GM19099 (cell line): ENCODE results near the gene MACROH2A1.

Experiments used
- POLR2A ChIP-seq: IDR thresholded peaks from 3 replicates; pipeline ENCODE4 v1.6.1; 2011; ENCODE audit warnings: low read depth; ENCODE audit not compliant: insufficient read length; ENCODE audit errors: extremely low read depth

MACROH2A1 gene

DNA sequence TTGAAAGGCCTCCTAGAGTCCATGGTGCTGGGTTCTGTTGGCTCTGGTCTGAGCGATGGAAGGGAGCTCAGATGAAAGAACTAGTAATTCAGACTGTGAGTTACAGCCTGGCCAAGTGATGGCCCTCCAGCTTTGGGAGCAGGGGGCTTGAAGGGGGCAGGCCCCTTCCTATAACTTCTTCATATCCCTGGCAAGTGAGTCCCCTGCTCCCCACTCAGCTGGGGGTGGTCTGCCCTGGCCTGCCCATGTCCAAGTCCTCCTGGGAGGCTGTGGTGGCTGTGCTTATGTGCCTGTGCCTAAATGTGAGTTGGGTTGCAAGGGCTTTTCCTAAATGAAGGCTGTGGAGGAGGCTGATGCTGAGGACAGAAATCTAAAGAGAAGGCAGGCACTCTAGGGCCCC is 80.1 kb downstream of the MACROH2A1 start:
- TF ChIP-seq POLR2A = no peak

- TF ChIP-seq POLR2A = no peak
Measured at GRCh38 chr5:135318037-135318436, 81.0 kb downstream of the MACROH2A1 start.

- TF ChIP-seq POLR2A = no peak
Measured at GRCh38 chr5:135317286-135317685, 81.7 kb downstream of the MACROH2A1 start.

DNA sequence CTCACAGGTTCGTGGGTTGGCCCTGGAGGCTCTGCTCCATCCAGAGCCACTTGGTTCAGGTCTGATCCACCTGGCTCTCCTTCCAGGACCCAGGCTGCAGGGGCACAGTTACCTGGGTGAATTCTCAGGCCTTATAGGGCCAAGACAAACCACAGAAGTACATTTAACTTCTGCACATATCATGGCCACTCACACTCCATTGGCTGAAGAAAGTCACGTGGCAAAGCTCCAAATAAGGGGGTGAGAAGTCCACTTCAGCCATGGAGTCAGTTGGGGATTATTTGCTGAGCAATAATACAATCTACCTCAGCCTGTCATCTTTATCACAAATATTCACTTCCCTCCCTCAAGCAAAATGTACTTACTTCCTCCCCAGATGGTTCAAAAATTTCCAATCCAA is 83.6 kb downstream of the MACROH2A1 start:
- no peak for TF ChIP-seq POLR2A

GRCh38 chr5:135313946-135314345 is 85.1 kb downstream of the MACROH2A1 start:
- no peak for TF ChIP-seq POLR2A

DNA sequence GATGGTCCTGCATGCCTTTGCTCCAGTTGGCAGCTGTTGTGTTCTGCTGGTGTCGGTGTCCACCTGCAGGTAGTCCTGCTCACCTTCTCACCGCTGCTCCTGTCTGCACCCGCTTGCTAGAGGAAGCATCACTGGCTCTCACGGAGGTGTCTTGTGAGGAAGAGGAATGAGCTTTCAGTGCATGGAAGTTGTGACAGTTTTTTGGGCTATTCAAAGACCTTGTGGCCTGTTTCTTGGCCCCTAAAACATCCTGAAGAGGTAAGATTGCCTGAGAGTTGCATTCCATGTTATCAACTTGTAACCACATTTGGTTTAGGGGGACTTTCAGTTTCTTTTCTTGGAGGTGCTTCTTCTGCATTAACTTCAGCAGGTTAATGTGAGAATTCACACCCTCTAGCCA is 85.6 kb downstream of the MACROH2A1 start:
- TF ChIP-seq POLR2A = no peak

- no peak for TF ChIP-seq POLR2A
Measured at GRCh38 chr5:135312255-135312935, 86.6 kb downstream of the MACROH2A1 start.

DNA sequence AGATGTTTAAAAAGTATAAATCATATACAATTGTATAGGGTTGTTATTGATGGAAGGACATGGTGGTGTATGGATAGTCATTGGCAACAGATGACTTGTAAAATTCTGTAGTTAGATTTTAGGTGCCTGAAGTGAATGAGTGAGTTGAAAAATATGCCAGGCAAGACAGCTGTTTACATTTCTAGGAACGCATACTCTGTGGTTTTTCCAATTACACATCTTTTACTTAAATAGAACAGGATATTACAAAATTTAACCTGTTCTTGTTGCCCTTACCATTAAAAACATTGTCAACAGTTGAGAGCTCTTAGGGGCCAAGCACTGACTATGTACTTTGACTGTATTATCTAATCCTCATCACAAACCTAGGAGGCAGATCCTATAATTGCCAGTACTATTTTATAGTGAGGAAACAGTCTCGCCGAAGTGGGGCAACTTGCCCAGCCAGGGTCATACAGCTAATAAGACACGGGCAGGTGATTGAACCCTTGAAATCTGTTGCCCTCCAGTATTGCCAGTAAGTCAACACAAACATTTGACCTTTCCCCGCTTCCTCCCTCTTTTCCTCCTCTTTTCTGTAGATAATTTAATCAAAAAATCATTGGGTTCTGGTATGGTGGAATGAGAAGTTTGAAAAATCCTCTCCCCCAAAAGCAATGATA is 88.6 kb downstream of the MACROH2A1 start:
- TF ChIP-seq POLR2A = no peak

GRCh38 chr5:135309391-135310327 is 89.4 kb downstream of the MACROH2A1 start:
- TF ChIP-seq POLR2A = no peak

GRCh38 chr5:135308752-135309151 is 90.3 kb downstream of the MACROH2A1 start:
- TF ChIP-seq POLR2A = no peak

DNA sequence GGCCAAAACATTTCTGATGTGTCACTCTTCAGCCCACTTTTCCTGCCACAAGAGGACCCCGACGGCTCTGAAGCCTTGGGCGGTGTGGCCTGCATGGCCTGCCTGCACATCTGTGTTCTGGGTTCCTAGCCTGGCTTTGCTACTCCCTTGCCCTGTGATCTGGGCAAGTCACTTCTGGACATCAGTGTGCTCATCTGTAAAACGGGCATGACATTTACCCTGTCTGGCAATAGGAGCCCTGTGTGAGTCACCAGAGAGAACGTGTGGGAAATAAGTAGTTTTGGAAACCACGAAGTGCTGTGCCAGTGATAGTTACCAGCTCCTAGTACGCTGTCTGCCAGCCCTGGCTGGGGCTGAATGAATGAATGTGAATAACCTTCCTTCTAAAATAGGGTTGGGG is 90.8 kb downstream of the MACROH2A1 start:
- TF ChIP-seq POLR2A = no peak

- no peak for TF ChIP-seq POLR2A
Measured at GRCh38 chr5:135307143-135307903, 91.7 kb downstream of the MACROH2A1 start.

DNA sequence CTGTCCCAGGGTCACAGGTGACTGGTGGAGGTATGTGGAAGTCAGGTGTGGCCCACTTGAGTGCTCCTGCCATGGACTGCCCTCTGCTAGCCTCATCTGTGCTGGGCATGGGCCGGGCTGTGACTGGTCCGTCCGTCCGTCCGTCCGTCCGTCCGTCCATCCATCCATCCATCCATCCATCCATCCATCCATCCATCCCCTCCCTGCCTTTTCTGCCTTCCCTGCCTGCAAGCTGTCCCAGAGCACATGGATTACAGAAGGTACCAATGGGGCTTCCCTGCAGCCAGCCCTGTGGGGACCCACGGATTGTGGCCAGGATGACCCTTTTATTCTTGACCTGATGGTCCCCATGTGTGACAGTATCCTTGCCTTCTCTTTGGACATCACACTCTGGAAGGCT is 92.5 kb downstream of the MACROH2A1 start:
- no peak for TF ChIP-seq POLR2A

DNA sequence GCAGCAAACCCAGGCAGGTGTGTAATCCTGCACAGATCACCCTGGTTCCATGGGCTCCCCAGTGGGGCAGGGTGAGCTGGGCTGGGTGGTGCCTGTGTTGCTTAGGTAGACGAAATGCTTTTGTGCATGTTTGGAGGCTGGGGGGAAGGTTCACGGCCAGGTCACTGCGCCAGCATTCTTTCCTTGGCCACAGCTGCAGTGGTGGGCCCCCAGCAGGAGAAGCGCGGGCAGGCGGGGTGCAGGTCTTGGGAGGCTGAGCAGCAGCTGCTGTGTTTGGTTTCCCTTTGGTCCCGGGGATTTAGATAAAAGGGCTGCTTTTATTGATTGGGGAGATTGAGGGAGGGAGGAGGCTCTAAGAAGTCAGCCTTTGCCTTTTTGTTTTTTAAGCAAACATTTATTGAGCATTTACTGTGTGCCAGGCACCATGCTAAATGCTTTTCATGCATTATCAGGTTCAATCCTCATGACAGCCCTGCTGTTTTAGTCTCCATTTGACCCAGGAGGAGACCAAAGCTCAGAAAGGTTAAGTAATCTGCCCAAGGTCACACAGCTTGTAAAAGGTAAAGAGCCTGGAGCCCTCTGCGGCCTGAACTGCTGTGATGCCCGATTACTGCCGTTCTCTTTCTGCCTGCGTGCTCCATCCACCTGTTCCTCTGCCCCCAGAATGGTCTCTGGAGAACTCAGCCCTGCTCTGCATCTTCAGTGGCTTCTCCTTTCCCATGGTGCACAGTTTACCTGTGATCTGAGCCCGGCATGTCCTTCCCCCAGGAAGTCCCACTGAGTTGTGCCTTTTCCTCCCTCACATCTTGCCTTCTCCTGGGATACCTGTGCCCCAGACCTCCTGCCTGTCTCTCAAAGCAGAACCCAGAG is 94.4 kb downstream of the MACROH2A1 start:
- TF ChIP-seq POLR2A = no peak
